ENCODE results near the gene GLI2.

GLI2 gene

DNA sequence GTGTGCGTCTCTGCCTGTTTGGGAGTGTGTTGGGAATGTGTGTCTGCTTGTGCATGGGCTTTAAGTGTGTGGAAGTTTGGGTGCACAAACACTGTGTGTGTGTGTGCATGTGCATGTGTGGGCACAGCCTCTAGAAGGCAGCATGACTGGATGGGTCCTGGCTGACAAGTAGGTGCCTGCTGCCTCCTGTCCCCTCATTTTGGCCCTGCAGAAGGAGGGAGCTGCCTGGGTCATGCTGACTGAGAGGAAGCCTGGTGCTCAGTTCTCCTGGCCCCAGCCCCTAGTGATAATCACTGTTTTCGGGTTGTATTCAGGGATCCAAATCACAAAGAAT is 34.1 kb downstream of the GLI2 start:
- no peaks in the 10 kb centered on the region for H3K27me3 ChIP-seq (ENCODE audit: control insufficient read depth, insufficient read depth, low read length)
- no peak overlapping the region for H3K9ac ChIP-seq (ENCODE audit: low read depth, low read length)
- no peaks in the 10 kb centered on the region for H3K9me3 ChIP-seq (ENCODE audit: control insufficient read depth, insufficient read depth, low read length)
- no peak overlapping the region for H3K4me3 ChIP-seq (ENCODE audit: low read depth, low read length)
- H3K4me1 ChIP-seq (ENCODE audit: control insufficient read depth, insufficient read depth, low read length), result peaks cover 37% of the 10 kb centered on the region
- H3K36me3 ChIP-seq (ENCODE audit: control insufficient read depth, insufficient read depth, low read length), result peaks cover 11% of the 10 kb centered on the region

GRCh38 chr2:120770176-120770575 is 34.5 kb downstream of the GLI2 start:
- Histone ChIP-seq H3K9ac (ENCODE audit: low read depth, low read length) (no peak overlapping the region), H3K4me1 (ENCODE audit: control insufficient read depth, insufficient read depth, low read length) (peaks cover 35% of the 10 kb centered on the region), H3K9me3 (ENCODE audit: control insufficient read depth, insufficient read depth, low read length) (no peaks in the 10 kb centered on the region), H3K36me3 (ENCODE audit: control insufficient read depth, insufficient read depth, low read length) (peaks cover 11% of the 10 kb centered on the region), H3K27me3 (ENCODE audit: control insufficient read depth, insufficient read depth, low read length) (no peaks in the 10 kb centered on the region), H3K4me3 (ENCODE audit: low read depth, low read length) (no peak overlapping the region)

- Histone ChIP-seq H3K27me3 (ENCODE audit: control insufficient read depth, insufficient read depth, low read length) (no peaks in the 10 kb centered on the region), H3K4me3 (ENCODE audit: low read depth, low read length) (no peak overlapping the region), H3K36me3 (ENCODE audit: control insufficient read depth, insufficient read depth, low read length) (peaks cover 11% of the 10 kb centered on the region), H3K4me1 (ENCODE audit: control insufficient read depth, insufficient read depth, low read length) (peaks cover 34% of the 10 kb centered on the region), H3K9me3 (ENCODE audit: control insufficient read depth, insufficient read depth, low read length) (no peaks in the 10 kb centered on the region), H3K9ac (ENCODE audit: low read depth, low read length) (peak overlapping the region; percentile 54)
Measured at GRCh38 chr2:120770641-120771040, 35.0 kb downstream of the GLI2 start.

GRCh38 chr2:120771111-120771780 is 35.6 kb downstream of the GLI2 start:
- Histone ChIP-seq H3K4me1 (ENCODE audit: control insufficient read depth, insufficient read depth, low read length) (peaks cover 30% of the 10 kb centered on the region), H3K36me3 (ENCODE audit: control insufficient read depth, insufficient read depth, low read length) (peaks cover 11% of the 10 kb centered on the region), H3K9me3 (ENCODE audit: control insufficient read depth, insufficient read depth, low read length) (no peaks in the 10 kb centered on the region), H3K4me3 (ENCODE audit: low read depth, low read length) (no peak overlapping the region), H3K9ac (ENCODE audit: low read depth, low read length) (peak overlapping the region; percentile 54), H3K27me3 (ENCODE audit: control insufficient read depth, insufficient read depth, low read length) (no peaks in the 10 kb centered on the region)

DNA sequence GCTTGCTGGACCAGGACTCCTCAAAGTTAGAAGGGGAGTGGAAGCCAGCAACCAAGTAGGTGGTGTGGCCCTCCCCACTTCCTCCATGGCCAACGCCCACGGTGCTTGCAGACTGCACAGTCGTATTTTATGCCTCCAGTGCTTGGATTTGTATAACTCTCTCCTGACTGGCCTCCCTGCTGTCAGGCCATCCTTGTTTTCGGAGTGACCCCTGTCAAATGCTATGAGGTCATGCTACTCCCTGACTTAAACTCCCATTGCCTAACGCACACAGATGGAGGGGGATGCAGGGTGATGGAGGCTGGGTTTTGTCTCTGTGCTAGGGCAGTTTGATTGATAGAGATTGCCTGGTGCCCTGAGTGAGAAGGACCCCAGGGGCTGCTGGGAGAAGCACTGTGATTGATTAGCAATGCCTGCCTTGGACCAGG is 36.1 kb downstream of the GLI2 start:
- Histone ChIP-seq H3K36me3 (ENCODE audit: control insufficient read depth, insufficient read depth, low read length) (peaks cover 11% of the 10 kb centered on the region), H3K4me3 (ENCODE audit: low read depth, low read length) (no peak overlapping the region), H3K9me3 (ENCODE audit: control insufficient read depth, insufficient read depth, low read length) (no peaks in the 10 kb centered on the region), H3K9ac (ENCODE audit: low read depth, low read length) (no peak overlapping the region), H3K4me1 (ENCODE audit: control insufficient read depth, insufficient read depth, low read length) (peaks cover 24% of the 10 kb centered on the region), H3K27me3 (ENCODE audit: control insufficient read depth, insufficient read depth, low read length) (no peaks in the 10 kb centered on the region)

- peaks cover 11% of the 10 kb centered on the region for H3K36me3 ChIP-seq (ENCODE audit: control insufficient read depth, insufficient read depth, low read length)
- no peak overlapping the region for H3K4me3 ChIP-seq (ENCODE audit: low read depth, low read length)
- peaks cover 23% of the 10 kb centered on the region for H3K4me1 ChIP-seq (ENCODE audit: control insufficient read depth, insufficient read depth, low read length)
- no peak overlapping the region for H3K9ac ChIP-seq (ENCODE audit: low read depth, low read length)
- H3K9me3 ChIP-seq (ENCODE audit: control insufficient read depth, insufficient read depth, low read length), result no peaks in the 10 kb centered on the region
- H3K27me3 ChIP-seq (ENCODE audit: control insufficient read depth, insufficient read depth, low read length), result no peaks in the 10 kb centered on the region
Measured at GRCh38 chr2:120772261-120772660, 36.6 kb downstream of the GLI2 start.

DNA sequence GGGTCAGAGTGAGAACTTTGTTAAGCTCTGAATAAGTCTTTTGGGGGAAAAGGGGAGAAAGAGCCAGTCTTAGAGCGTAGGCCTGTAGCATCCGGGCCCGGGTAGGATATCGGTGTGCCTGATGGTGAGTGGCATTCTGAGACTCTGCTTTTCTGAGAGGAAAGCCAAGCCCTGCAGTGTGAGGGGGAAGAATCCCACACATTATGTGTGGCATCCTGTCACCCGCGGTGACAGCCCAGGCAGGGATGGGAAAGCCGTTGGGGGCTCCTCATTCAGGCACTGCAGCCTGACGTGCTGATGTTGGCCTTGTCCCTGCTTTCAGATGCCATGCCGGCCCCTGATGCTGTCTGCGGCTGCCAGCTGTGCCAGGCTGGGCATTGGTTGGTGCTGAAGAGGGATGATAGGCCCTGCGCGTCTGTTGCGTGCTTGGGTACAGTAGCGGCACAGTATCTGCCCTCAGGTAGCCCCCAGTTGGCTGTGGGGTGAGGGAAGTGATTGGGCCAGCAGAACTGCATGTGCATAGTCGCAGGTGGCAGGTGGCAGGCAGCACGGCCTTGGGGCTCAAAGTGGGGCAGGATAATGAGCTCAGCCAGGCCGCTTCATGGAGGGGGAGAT is 37.6 kb downstream of the GLI2 start:
- no peaks in the 10 kb centered on the region for H3K9me3 ChIP-seq (ENCODE audit: control insufficient read depth, insufficient read depth, low read length)
- peaks cover 11% of the 10 kb centered on the region for H3K36me3 ChIP-seq (ENCODE audit: control insufficient read depth, insufficient read depth, low read length)
- peaks cover 23% of the 10 kb centered on the region for H3K4me1 ChIP-seq (ENCODE audit: control insufficient read depth, insufficient read depth, low read length)
- no peak overlapping the region for H3K4me3 ChIP-seq (ENCODE audit: low read depth, low read length)
- H3K9ac ChIP-seq (ENCODE audit: low read depth, low read length), result no peak overlapping the region
- H3K27me3 ChIP-seq (ENCODE audit: control insufficient read depth, insufficient read depth, low read length), result no peaks in the 10 kb centered on the region

- Histone ChIP-seq H3K27me3 (ENCODE audit: control insufficient read depth, insufficient read depth, low read length) (no peaks in the 10 kb centered on the region), H3K9me3 (ENCODE audit: control insufficient read depth, insufficient read depth, low read length) (no peaks in the 10 kb centered on the region), H3K4me3 (ENCODE audit: low read depth, low read length) (no peak overlapping the region), H3K9ac (ENCODE audit: low read depth, low read length) (no peak overlapping the region), H3K4me1 (ENCODE audit: control insufficient read depth, insufficient read depth, low read length) (peaks cover 23% of the 10 kb centered on the region), H3K36me3 (ENCODE audit: control insufficient read depth, insufficient read depth, low read length) (peaks cover 4% of the 10 kb centered on the region)
Measured at GRCh38 chr2:120774557-120775160, 39.0 kb downstream of the GLI2 start.

DNA sequence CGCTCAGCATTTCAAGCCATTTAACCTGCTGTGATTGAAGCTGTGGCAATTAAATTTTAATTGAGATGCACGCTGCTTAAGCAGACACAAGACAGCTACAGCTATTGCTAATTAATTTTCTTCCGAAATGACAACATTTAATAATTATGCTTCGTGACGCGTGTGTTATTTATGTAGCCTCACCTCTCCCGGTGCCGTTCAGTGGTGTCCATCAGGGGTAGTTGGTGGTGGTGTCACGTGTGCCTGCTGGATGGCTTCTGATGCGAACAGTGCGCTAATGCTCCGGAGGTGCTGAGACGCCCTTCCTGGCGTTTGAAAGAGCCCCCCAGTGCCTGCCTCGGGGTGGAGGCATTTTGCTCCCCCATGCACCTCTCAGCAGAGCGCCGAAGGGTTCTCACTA is 39.5 kb downstream of the GLI2 start:
- H3K4me1 ChIP-seq (ENCODE audit: control insufficient read depth, insufficient read depth, low read length), result peaks cover 25% of the 10 kb centered on the region
- no peaks in the 10 kb centered on the region for H3K9me3 ChIP-seq (ENCODE audit: control insufficient read depth, insufficient read depth, low read length)
- H3K4me3 ChIP-seq (ENCODE audit: low read depth, low read length), result no peak overlapping the region
- peaks cover 3% of the 10 kb centered on the region for H3K36me3 ChIP-seq (ENCODE audit: control insufficient read depth, insufficient read depth, low read length)
- peak overlapping the region; percentile 47 for H3K9ac ChIP-seq (ENCODE audit: low read depth, low read length)
- H3K27me3 ChIP-seq (ENCODE audit: control insufficient read depth, insufficient read depth, low read length), result no peaks in the 10 kb centered on the region

GRCh38 chr2:120775801-120776589 is 40.3 kb downstream of the GLI2 start:
- Histone ChIP-seq H3K9me3 (ENCODE audit: control insufficient read depth, insufficient read depth, low read length) (no peaks in the 10 kb centered on the region), H3K36me3 (ENCODE audit: control insufficient read depth, insufficient read depth, low read length) (peaks cover 2% of the 10 kb centered on the region), H3K9ac (ENCODE audit: low read depth, low read length) (no peak overlapping the region), H3K4me3 (ENCODE audit: low read depth, low read length) (no peak overlapping the region), H3K27me3 (ENCODE audit: control insufficient read depth, insufficient read depth, low read length) (no peaks in the 10 kb centered on the region), H3K4me1 (ENCODE audit: control insufficient read depth, insufficient read depth, low read length) (peaks cover 23% of the 10 kb centered on the region)

DNA sequence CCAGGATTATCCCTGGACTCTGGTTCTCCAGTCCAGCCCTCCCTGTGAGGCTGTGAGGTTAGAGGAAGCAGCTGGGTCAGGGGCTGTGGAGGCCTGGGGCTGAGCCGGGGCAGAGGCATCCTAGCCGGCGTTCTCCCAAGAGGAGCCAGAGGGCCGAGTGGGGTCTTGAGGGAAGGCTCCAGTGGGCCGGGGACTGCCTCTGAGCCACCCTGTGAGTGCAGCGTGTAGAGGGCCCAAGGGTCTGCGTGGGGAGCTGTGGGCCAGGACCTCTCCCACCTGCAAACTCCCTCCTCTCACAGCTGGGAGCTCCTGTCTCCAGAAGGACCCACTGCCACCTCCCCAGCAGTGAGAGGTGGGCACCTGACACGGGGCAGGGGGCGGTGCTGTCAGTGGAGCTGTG is 41.0 kb downstream of the GLI2 start:
- Histone ChIP-seq H3K4me3 (ENCODE audit: low read depth, low read length) (no peak overlapping the region), H3K36me3 (ENCODE audit: control insufficient read depth, insufficient read depth, low read length) (no peaks in the 10 kb centered on the region), H3K27me3 (ENCODE audit: control insufficient read depth, insufficient read depth, low read length) (no peaks in the 10 kb centered on the region), H3K9me3 (ENCODE audit: control insufficient read depth, insufficient read depth, low read length) (no peaks in the 10 kb centered on the region), H3K9ac (ENCODE audit: low read depth, low read length) (no peak overlapping the region), H3K4me1 (ENCODE audit: control insufficient read depth, insufficient read depth, low read length) (peaks cover 23% of the 10 kb centered on the region)
